Liver (tissue), 9 donors: ENCODE results near the gene ARMH3. TPM values are rescaled to one million over a fixed set of nuclear protein-coding genes. Genes with fewer than 3 reads are reported as not detected.

Experiments
- DNase-seq: peaks from one replicate; pipeline ENCODE4 v3.0.0-alpha.2; 2017; ENCODE audit warnings: low spot score
- H3K27ac ChIP-seq, 2 donors: one replicate each; pipeline ENCODE4 v1.7.0; 2013; ENCODE audit warnings: inconsistent platforms in 2 of 2, low read length in 2 of 2, control low read depth in 1 of 2, low read depth in 1 of 2, mild to moderate bottlenecking in 1 of 2
- H3K27me3 ChIP-seq, 4 donors: one replicate each; pipeline versions ENCODE4 v1.6.1 to v1.7.0; 2013; ENCODE audit warnings: low read length in 3 of 4, inconsistent platforms in 1 of 4, mild to moderate bottlenecking in 1 of 4, moderate library complexity in 1 of 4; ENCODE audit not compliant: control insufficient read depth in 4 of 4, insufficient read depth in 4 of 4
- H3K36me3 ChIP-seq, 4 donors: one replicate each; pipeline versions ENCODE4 v1.6.1 to v1.7.0; 2013; ENCODE audit warnings: low read length in 3 of 4, mild to moderate bottlenecking in 3 of 4, low read depth in 1 of 4, moderate library complexity in 1 of 4; ENCODE audit not compliant: control insufficient read depth in 4 of 4, insufficient read depth in 3 of 4
- H3K4me1 ChIP-seq, 4 donors: one replicate each; pipeline versions ENCODE4 v1.6.1 to v1.7.0; 2013; ENCODE audit warnings: low read length in 3 of 4, mild to moderate bottlenecking in 3 of 4, moderate library complexity in 1 of 4; ENCODE audit not compliant: control insufficient read depth in 4 of 4, insufficient read depth in 4 of 4
- H3K4me3 ChIP-seq, 3 donors: one replicate each; pipeline versions ENCODE4 v1.6.1 to v1.7.0; 2013; ENCODE audit warnings: low read length in 3 of 3, control low read depth in 1 of 3, low read depth in 1 of 3, mild to moderate bottlenecking in 1 of 3
- H3K9ac ChIP-seq, 2 donors: one replicate each; pipeline ENCODE4 v1.7.0; 2013; ENCODE audit warnings: low read length in 2 of 2, mild to moderate bottlenecking in 2 of 2, moderate library complexity in 2 of 2, control low read depth in 1 of 2, low read depth in 1 of 2
- H3K9me3 ChIP-seq, 4 donors: one replicate each; pipeline versions ENCODE4 v1.6.1 to v1.7.0; 2013; ENCODE audit warnings: low read length in 3 of 4; ENCODE audit not compliant: control insufficient read depth in 4 of 4
- ATF3 ChIP-seq: IDR thresholded peaks from 2 replicates; pipeline ENCODE4 v1.6.1; 2016; ENCODE audit warnings: antibody characterized with exemption
- CTCF ChIP-seq: fragments of 150-350 bp; IDR thresholded peaks from 2 replicates; pipeline ENCODE4 v1.5.1; 2017; ENCODE audit warnings: improper control_type of control experiment, low read depth, low read length; ENCODE audit not compliant: missing input control
- FOXA1 ChIP-seq: IDR thresholded peaks from 2 replicates; pipeline ENCODE4 v1.6.1; 2016; ENCODE audit warnings: antibody characterized with exemption
- GABPA ChIP-seq, 2 donors: IDR thresholded peaks in 1 of 2; conservative IDR thresholded peaks in 1 of 2; 2 replicates each; pipeline ENCODE4 v1.6.1; 2016; ENCODE audit warnings: antibody characterized with exemption in 2 of 2, mild to moderate bottlenecking in 1 of 2, moderate library complexity in 1 of 2
- HNF4G ChIP-seq: IDR thresholded peaks from 2 replicates; pipeline ENCODE4 v1.6.1; 2016; ENCODE audit warnings: antibody characterized with exemption
- MAX ChIP-seq: IDR thresholded peaks from 2 replicates; pipeline ENCODE4 v1.6.1; 2016; ENCODE audit warnings: antibody characterized with exemption
- NR2F2 ChIP-seq: IDR thresholded peaks from 2 replicates; pipeline ENCODE4 v1.6.1; 2016; ENCODE audit warnings: antibody characterized with exemption
- RAD21 ChIP-seq, 2 donors: IDR thresholded peaks; 2 replicates each; pipeline ENCODE4 v1.6.1; 2016; ENCODE audit warnings: antibody characterized with exemption in 2 of 2, mild to moderate bottlenecking in 2 of 2
- REST ChIP-seq: IDR thresholded peaks from 2 replicates; pipeline ENCODE4 v1.6.1; 2016; ENCODE audit warnings: antibody characterized with exemption, mild to moderate bottlenecking
- RXRA ChIP-seq, 2 donors: IDR thresholded peaks; 2 replicates each; pipeline ENCODE4 v1.6.1; 2017 to 2018; ENCODE audit warnings: antibody characterized with exemption in 2 of 2, mild to moderate bottlenecking in 1 of 2
- TAF1 ChIP-seq: conservative IDR thresholded peaks from 2 replicates; pipeline ENCODE4 v1.6.1; 2016; ENCODE audit warnings: antibody characterized with exemption, mild to moderate bottlenecking
- YY1 ChIP-seq: IDR thresholded peaks from 2 replicates; pipeline ENCODE4 v1.6.1; 2016; ENCODE audit warnings: antibody characterized with exemption, mild to moderate bottlenecking
- ZBTB33 ChIP-seq: IDR thresholded peaks from 2 replicates; pipeline ENCODE4 v1.6.1; 2016; ENCODE audit warnings: antibody characterized with exemption
- WGBS: extraction: QIAGEN DNeasy Blood & Tissue Kit; methylation state at CpG from one replicate; pipeline ENCODE4 v1.1.7; 2013; 5-methylcytosine and 5-hydroxymethylcytosine counted together
- polyA plus RNA-seq, 2 donors: library from polyadenylated mRNA; stranded (reverse) in 1 of 2; unstranded in 1 of 2; fragments of 200-250 nt in 1 of 2; fragments of >200 nt in 1 of 2; fragmentation: Nextera tagmentation in 1 of 2; extraction: Ambion mirVana in 1 of 2; gene quantifications; one replicate each; pipeline versions ENCODE4 v1.2.1 to v1.2.3, GENCODE V29; 2013 to 2015
- total RNA-seq, 2 donors: library from RNA; depleted of rRNA; stranded (reverse); fragments of >200 nt; gene quantifications; one replicate each; pipeline ENCODE4 v1.2.3, GENCODE V29; 2014
- donor health status: healthy.
- donor health status: healthy.
- donor health status: healthy.
- donor health status: healthy.
- donor health status: healthy.

Gene ARMH3
- total and polyA plus RNA-seq, 4 donors: 5.3 to 14.9 (median 9.2) TPM

- no peak overlapping the region for H3K27ac ChIP-seq
These were observed 121.2 kb downstream of the ARMH3 start for GRCh38 chr10:101934686-101935305.

More at GRCh38 chr10:101934686-101935305, 121.2 kb downstream of the ARMH3 start:
- no peaks in the 10 kb centered on the region for H3K27me3 ChIP-seq
- H3K36me3 ChIP-seq: peaks cover 0 to 9% (median 3%) of the 10 kb centered on the region in 4 donors
- no peak for DNase-seq
- no peak overlapping the region for H3K4me3 ChIP-seq
- TF ChIP-seq REST (no peak), YY1 (no peak), ATF3 (no peak), RAD21 (IDR thresholded peaks at IDR 0.05) (no peak), MAX (no peak), CTCF (no peak), NR2F2 (no peak), ZBTB33 (no peak), HNF4G (no peak), GABPA (IDR thresholded peaks at IDR 0.05 in 1 of 2, conservative IDR thresholded peaks at IDR 0.05 in 1 of 2) (no peak), FOXA1 (no peak), RXRA (IDR thresholded peaks at IDR 0.05) (no peak), TAF1 (no peak)
- 93% methylated on average over 3 of the region's 3 CpGs for WGBS
- no peaks in the 10 kb centered on the region for H3K4me1 ChIP-seq
- no peaks in the 10 kb centered on the region for H3K9me3 ChIP-seq
- H3K9ac ChIP-seq: no peak overlapping the region
